OCI-LY1 (cell line): ENCODE results near the gene F11R.

Source experiments
- EZH2 ChIP-seq: fragments of 200-600 bp; sonication (generic), shearing (Covaris generic); IDR thresholded peaks from 2 replicates; pipeline ENCODE4 v1.8.0; 2017; ENCODE audit warnings: borderline replicate concordance, mixed run types, mild to moderate bottlenecking, antibody characterized with exemption, low read length, moderate library complexity, mixed read lengths
- TF ChIP-seq, protein P1 (sequence below): fragments of 200-600 bp; sonication (generic), shearing (Covaris generic); IDR thresholded peaks from 2 replicates; pipeline ENCODE4 v1.5.1; 2017; ENCODE audit warnings: mild to moderate bottlenecking, antibody characterized with exemption, low read length, moderate library complexity, mixed read lengths

GRCh38 chr1:161046605-161047228, 25.8 kb upstream of the F11R start:
- TF ChIP-seq, protein P1, sequence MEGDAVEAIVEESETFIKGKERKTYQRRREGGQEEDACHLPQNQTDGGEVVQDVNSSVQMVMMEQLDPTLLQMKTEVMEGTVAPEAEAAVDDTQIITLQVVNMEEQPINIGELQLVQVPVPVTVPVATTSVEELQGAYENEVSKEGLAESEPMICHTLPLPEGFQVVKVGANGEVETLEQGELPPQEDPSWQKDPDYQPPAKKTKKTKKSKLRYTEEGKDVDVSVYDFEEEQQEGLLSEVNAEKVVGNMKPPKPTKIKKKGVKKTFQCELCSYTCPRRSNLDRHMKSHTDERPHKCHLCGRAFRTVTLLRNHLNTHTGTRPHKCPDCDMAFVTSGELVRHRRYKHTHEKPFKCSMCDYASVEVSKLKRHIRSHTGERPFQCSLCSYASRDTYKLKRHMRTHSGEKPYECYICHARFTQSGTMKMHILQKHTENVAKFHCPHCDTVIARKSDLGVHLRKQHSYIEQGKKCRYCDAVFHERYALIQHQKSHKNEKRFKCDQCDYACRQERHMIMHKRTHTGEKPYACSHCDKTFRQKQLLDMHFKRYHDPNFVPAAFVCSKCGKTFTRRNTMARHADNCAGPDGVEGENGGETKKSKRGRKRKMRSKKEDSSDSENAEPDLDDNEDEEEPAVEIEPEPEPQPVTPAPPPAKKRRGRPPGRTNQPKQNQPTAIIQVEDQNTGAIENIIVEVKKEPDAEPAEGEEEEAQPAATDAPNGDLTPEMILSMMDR: no peak
- TF ChIP-seq EZH2: no peak
